BLaER1 treated with 17β-estradiol and CSF1 and Interleukin-3, amounts not matched to agents 10 nM and 100 nM (cell line): ENCODE results near the gene SSTR3.

Experiments
- H3K27ac ChIP-seq, 11 experiments: shearing (Covaris generic); formaldehyde crosslinking; 2 replicates each; pipeline ENCODE4 v1.8.1; 2022
- H3K27me3 ChIP-seq, 11 experiments: shearing (Covaris generic); formaldehyde crosslinking; 2 replicates each; pipeline ENCODE4 v1.8.1; 2022
- H3K36me3 ChIP-seq, 11 experiments: shearing (Covaris generic); formaldehyde crosslinking; 2 replicates each; pipeline ENCODE4 v1.8.1; 2022
- H3K4me1 ChIP-seq, 10 experiments: shearing (Covaris generic); formaldehyde crosslinking; 2 replicates each; pipeline ENCODE4 v1.8.1; 2022
- H3K4me2 ChIP-seq, 11 experiments: shearing (Covaris generic); formaldehyde crosslinking; 2 replicates each; pipeline ENCODE4 v1.8.1; 2022
- H3K4me3 ChIP-seq, 10 experiments: shearing (Covaris generic); formaldehyde crosslinking; 2 replicates each; pipeline ENCODE4 v1.8.1; 2022
- H3K9ac ChIP-seq, 11 experiments: shearing (Covaris generic); formaldehyde crosslinking; 2 replicates each; pipeline ENCODE4 v1.8.1; 2022
- H3K9me3 ChIP-seq, 11 experiments: shearing (Covaris generic); formaldehyde crosslinking; replicated peaks in 1 of 11; 2 replicates each; pipeline ENCODE4 v1.8.1; 2022
- H4K20me1 ChIP-seq, 11 experiments: shearing (Covaris generic); formaldehyde crosslinking; 2 replicates each; pipeline ENCODE4 v1.8.1; 2022
- Cebpa-rat ChIP-seq, 11 experiments: shearing (Covaris generic); IDR thresholded peaks; 2 replicates each; pipeline ENCODE4 v1.8.1; 2022

The SSTR3 gene

DNA sequence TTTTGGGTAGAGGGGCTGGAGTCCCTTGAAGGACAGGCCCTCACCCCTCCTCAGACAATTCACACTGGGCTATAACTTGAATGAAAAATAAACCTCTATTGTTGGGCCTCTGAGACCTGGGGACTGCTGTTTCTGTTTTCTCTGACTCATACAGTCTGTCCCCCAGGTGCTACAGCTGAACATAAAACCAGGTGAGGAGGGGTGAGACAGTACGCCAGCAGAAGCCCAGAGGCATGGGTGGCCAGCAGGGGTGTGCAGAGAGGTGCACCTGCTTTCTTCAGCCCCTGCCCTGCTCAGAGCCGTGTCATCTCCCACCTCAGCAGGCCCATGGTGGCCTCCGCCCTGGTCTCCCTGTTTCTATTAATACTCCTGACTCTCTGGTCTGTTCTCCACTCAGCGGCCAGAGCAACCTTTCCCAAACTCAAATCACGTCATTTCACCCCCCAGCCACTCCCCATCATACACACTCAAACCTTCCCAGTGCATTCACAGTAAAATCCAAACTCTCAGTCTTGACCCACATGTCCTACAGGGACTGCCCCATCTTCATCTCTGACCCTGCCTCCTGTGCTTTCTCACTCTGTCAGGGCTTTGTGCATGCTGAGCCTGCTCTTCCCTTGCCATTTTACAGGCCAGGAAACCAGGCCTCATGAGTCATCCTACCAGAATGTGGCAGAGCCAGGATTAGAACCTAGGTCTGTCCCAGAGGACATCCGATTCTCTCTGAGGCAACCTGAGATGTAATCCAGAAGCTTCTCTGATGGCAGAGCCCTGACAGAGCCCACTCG, 57.2 kb downstream of the SSTR3 start:
- no peak overlapping the region; a peak in 1 of 22 replicates for H3K9ac ChIP-seq
- H3K4me1 ChIP-seq = peaks cover 0 to 28% (median 15%) of the 10 kb centered on the region in 10 experiments; a peak in 17 of 20 replicates
- TF ChIP-seq Cebpa-rat (IDR thresholded peaks at IDR 0.05) = no peak
- peak overlapping the region in 1 of 11 experiments; percentile 21; a peak in 1 of 22 replicates for H3K27ac ChIP-seq
- H3K9me3 ChIP-seq = peaks cover 0 to 17% (median 5%) of the 10 kb centered on the region in 11 experiments; a peak in 10 of 22 replicates
- no peaks in the 10 kb centered on the region for H3K27me3 ChIP-seq
- H3K4me3 ChIP-seq = no peak overlapping the region
- no peaks in the 10 kb centered on the region for H4K20me1 ChIP-seq
- peak overlapping the region in 9 of 11 experiments; percentile 25 to 60 (median 43); a peak in 16 of 22 replicates for H3K4me2 ChIP-seq
- H3K36me3 ChIP-seq = no peaks in the 10 kb centered on the region
